Measurements from ENCODE around the gene HOXC10.

HOXC10 gene

GRCh38 chr12:54004063-54004840 is 19.3 kb downstream of the HOXC10 start:
- no peak for DNase-seq

GRCh38 chr12:54004841-54005530 is 20.0 kb downstream of the HOXC10 start:
- no peak for DNase-seq

- DNase-seq = no peak
Observed at GRCh38 chr12:54005531-54005852, 20.5 kb downstream of the HOXC10 start.

GRCh38 chr12:54005853-54006558 is 21.1 kb downstream of the HOXC10 start:
- DNase-seq = peak; percentile 61

- no peak for DNase-seq
Observed at GRCh38 chr12:54006559-54007220, 21.7 kb downstream of the HOXC10 start.

- no peak for DNase-seq
Observed at GRCh38 chr12:54007538-54008259, 22.8 kb downstream of the HOXC10 start.

- no peak for DNase-seq
Observed at GRCh38 chr12:54008260-54008552, 23.3 kb downstream of the HOXC10 start.

- no peak for DNase-seq
Observed at GRCh38 chr12:54009171-54010052, 24.5 kb downstream of the HOXC10 start.

GRCh38 chr12:54010053-54010971 is 25.4 kb downstream of the HOXC10 start:
- DNase-seq = no peak

- no peak for DNase-seq
Observed at GRCh38 chr12:54010972-54011664, 26.2 kb downstream of the HOXC10 start.

- no peak for DNase-seq
Observed at GRCh38 chr12:54011665-54012532, 27.0 kb downstream of the HOXC10 start.

GRCh38 chr12:54012631-54013409 is 27.9 kb downstream of the HOXC10 start:
- DNase-seq = no peak

GRCh38 chr12:54014377-54015017 is 29.6 kb downstream of the HOXC10 start:
- DNase-seq = no peak

GRCh38 chr12:54015018-54015931 is 30.3 kb downstream of the HOXC10 start:
- DNase-seq = no peak

GRCh38 chr12:54016051-54016450 is 31.1 kb downstream of the HOXC10 start:
- no peak for DNase-seq

- DNase-seq = peak; percentile 67
Observed at GRCh38 chr12:54016478-54016964, 31.6 kb downstream of the HOXC10 start.

Measured in HCEC 1CT (cell line).